ENCODE data around the gene TLX2. TPM values are rescaled to one million over a fixed set of nuclear protein-coding genes. Genes with fewer than 3 reads are reported as not detected.
A peak's percentile ranks its signal among the peaks of the same experiment; 100 is the strongest.

TLX2 gene
- total RNA-seq, 2 donors from 2014 or later, result 0.16 to 1.5 TPM

- H3K27me3 Mint-ChIP-seq, result peaks cover 20% of the 10 kb centered on the region
- ATAC-seq (no peak), DNase-seq (no peak)
- peak overlapping the region; percentile 16 for H3K27ac Mint-ChIP-seq
- H3K36me3 Mint-ChIP-seq (ENCODE audit: low read depth), result peaks cover 4% of the 10 kb centered on the region
- H3K9me3 ChIP-seq (ENCODE audit: control insufficient read depth, low read length, poor library complexity, severe bottlenecking), result no peaks in the 10 kb centered on the region
- no peak overlapping the region for H3K4me3 Mint-ChIP-seq
- H3K4me1 Mint-ChIP-seq, result peaks cover 37% of the 10 kb centered on the region
These were observed 2.9 kb upstream of the TLX2 start for GRCh38 chr2:74511104-74511989.

- H3K4me1 Mint-ChIP-seq, result peaks cover 30% of the 10 kb centered on the region
- DNase-seq, result no peak
- H3K27ac Mint-ChIP-seq, result peak overlapping the region; percentile 9
- no peaks in the 10 kb centered on the region for H3K9me3 ChIP-seq (ENCODE audit: control insufficient read depth, low read length, poor library complexity, severe bottlenecking)
- H3K27me3 Mint-ChIP-seq, result peaks cover 32% of the 10 kb centered on the region
- H3K4me3 Mint-ChIP-seq, result peak overlapping the region; percentile 91
- peaks cover 2% of the 10 kb centered on the region for H3K36me3 Mint-ChIP-seq (ENCODE audit: low read depth)
- ATAC-seq, result no peak
These were observed 1.3 kb upstream of the TLX2 start for GRCh38 chr2:74512744-74513604.

GRCh38 chr2:74513605-74514367 lies 464 bp upstream of the TLX2 start:
- Mint-ChIP-seq H3K4me3 (peak overlapping the region; percentile 91), H3K4me1 (peaks cover 24% of the 10 kb centered on the region), H3K27ac (peak overlapping the region; percentile 1), H3K27me3 (peaks cover 40% of the 10 kb centered on the region), H3K36me3 (ENCODE audit: low read depth) (peaks cover 2% of the 10 kb centered on the region)
- ATAC-seq, result peak; percentile 40
- DNase-seq, result no peak
- H3K9me3 ChIP-seq (ENCODE audit: control insufficient read depth, low read length, poor library complexity, severe bottlenecking), result no peaks in the 10 kb centered on the region

GRCh38 chr2:74515271-74515980 lies 1.2 kb downstream of the TLX2 start:
- peak overlapping the region; percentile 41 for H3K27ac Mint-ChIP-seq
- H3K36me3 Mint-ChIP-seq (ENCODE audit: low read depth), result peaks cover 6% of the 10 kb centered on the region
- DNase-seq, result no peak
- peaks cover 57% of the 10 kb centered on the region for H3K27me3 Mint-ChIP-seq
- peaks cover 21% of the 10 kb centered on the region for H3K4me1 Mint-ChIP-seq
- peak overlapping the region; percentile 91 for H3K4me3 Mint-ChIP-seq
- H3K9me3 ChIP-seq (ENCODE audit: control insufficient read depth, low read length, poor library complexity, severe bottlenecking), result no peaks in the 10 kb centered on the region
- no peak for ATAC-seq

- ATAC-seq, result peak; percentile 87
- H3K27me3 Mint-ChIP-seq, result peaks cover 61% of the 10 kb centered on the region
- peaks cover 21% of the 10 kb centered on the region for H3K4me1 Mint-ChIP-seq
- no peaks in the 10 kb centered on the region for H3K9me3 ChIP-seq (ENCODE audit: control insufficient read depth, low read length, poor library complexity, severe bottlenecking)
- peak overlapping the region; percentile 77 for H3K4me3 Mint-ChIP-seq
- H3K36me3 Mint-ChIP-seq (ENCODE audit: low read depth), result peaks cover 7% of the 10 kb centered on the region
- H3K27ac Mint-ChIP-seq, result peak overlapping the region; percentile 61
- peak; percentile 59 to 68 (median 67) for DNase-seq
These were observed 1.9 kb downstream of the TLX2 start for GRCh38 chr2:74515981-74516633.

GRCh38 chr2:74516650-74517049 lies 2.4 kb downstream of the TLX2 start:
- Mint-ChIP-seq H3K27ac (peak overlapping the region; percentile 61), H3K36me3 (ENCODE audit: low read depth) (peaks cover 7% of the 10 kb centered on the region), H3K4me1 (peaks cover 21% of the 10 kb centered on the region), H3K27me3 (peaks cover 61% of the 10 kb centered on the region), H3K4me3 (peak overlapping the region; percentile 77)
- ATAC-seq, result no peak
- no peaks in the 10 kb centered on the region for H3K9me3 ChIP-seq (ENCODE audit: control insufficient read depth, low read length, poor library complexity, severe bottlenecking)
- no peak for DNase-seq

- H3K36me3 Mint-ChIP-seq (ENCODE audit: low read depth), result peaks cover 11% of the 10 kb centered on the region
- no peak for DNase-seq
- no peaks in the 10 kb centered on the region for H3K9me3 ChIP-seq (ENCODE audit: control insufficient read depth, low read length, poor library complexity, severe bottlenecking)
- ATAC-seq, result no peak
- no peak overlapping the region for H3K27ac Mint-ChIP-seq
- no peak overlapping the region for H3K4me3 Mint-ChIP-seq
- H3K4me1 Mint-ChIP-seq, result peaks cover 13% of the 10 kb centered on the region
- H3K27me3 Mint-ChIP-seq, result peaks cover 33% of the 10 kb centered on the region
These were observed 8.3 kb downstream of the TLX2 start for GRCh38 chr2:74522516-74522915.

GRCh38 chr2:74524005-74524404 lies 9.8 kb downstream of the TLX2 start:
- peaks cover 16% of the 10 kb centered on the region for H3K36me3 Mint-ChIP-seq (ENCODE audit: low read depth)
- peaks cover 18% of the 10 kb centered on the region for H3K27me3 Mint-ChIP-seq
- peaks cover 21% of the 10 kb centered on the region for H3K4me1 Mint-ChIP-seq
- no peak overlapping the region for H3K4me3 Mint-ChIP-seq
- DNase-seq, result no peak
- H3K27ac Mint-ChIP-seq, result no peak overlapping the region
- no peaks in the 10 kb centered on the region for H3K9me3 ChIP-seq (ENCODE audit: control insufficient read depth, low read length, poor library complexity, severe bottlenecking)
- no peak for ATAC-seq

GRCh38 chr2:74524955-74525716 lies 10.9 kb downstream of the TLX2 start:
- no peak for ATAC-seq
- H3K4me3 Mint-ChIP-seq, result no peak overlapping the region
- H3K27me3 Mint-ChIP-seq, result peaks cover 7% of the 10 kb centered on the region
- no peak overlapping the region for H3K27ac Mint-ChIP-seq
- DNase-seq, result no peak
- peaks cover 21% of the 10 kb centered on the region for H3K4me1 Mint-ChIP-seq
- no peaks in the 10 kb centered on the region for H3K9me3 ChIP-seq (ENCODE audit: control insufficient read depth, low read length, poor library complexity, severe bottlenecking)
- H3K36me3 Mint-ChIP-seq (ENCODE audit: low read depth), result peaks cover 14% of the 10 kb centered on the region

GRCh38 chr2:74525717-74526648 lies 11.7 kb downstream of the TLX2 start, which contains the start of gene DQX1:
DQX1 (minus strand) TSS chr2:74526231; CDS start chr2:74525729, 502 bp downstream.
- H3K27ac Mint-ChIP-seq, result peak within 1 kb of the TSS; percentile 41
- peaks cover 11% of the 10 kb centered on the region for H3K36me3 Mint-ChIP-seq (ENCODE audit: low read depth)
- no peaks in the 10 kb centered on the region for H3K27me3 Mint-ChIP-seq
- peaks cover 24% of the 10 kb centered on the region for H3K4me1 Mint-ChIP-seq
- ATAC-seq (no peak), DNase-seq (no peak)
- H3K9me3 ChIP-seq (ENCODE audit: control insufficient read depth, low read length, poor library complexity, severe bottlenecking), result no peaks in the 10 kb centered on the region
- no peak within 1 kb of the TSS for H3K4me3 Mint-ChIP-seq
